IMR-90 (cell line): Measurements from ENCODE around the gene TNS1. TPM values are rescaled to one million over a fixed set of nuclear protein-coding genes. Genes with fewer than 3 reads are reported as not detected.

Experiments used
- ATAC-seq: fragments of 200-7000 bp; cut with Tn5 transposase; 2 replicates; pipeline ENCODE4 v1.9.1; 2020; ENCODE audit warnings: low read depth, mild to moderate bottlenecking, moderate library complexity
- BruUV-seq: library from RNA; stranded (reverse); fragments of 400-500 nt; replicated peaks from 2 replicates; lab custom pipeline; 2021; lab: Mats Ljungman, UMichigan
- CTCF ChIA-PET: fragments of 300-600 bp; formaldehyde crosslinking; extraction: SDS; loops from one replicate; lab custom pipeline; 2021; ENCODE audit warnings: antibody characterized with exemption; lab: Yijun Ruan, JAX
- POLR2A ChIA-PET: fragments of 300-600 bp; sonication (Branson Sonifier 250); formaldehyde crosslinking; loops from one replicate; lab custom pipeline; 2022; ENCODE audit warnings: antibody characterized with exemption; ENCODE audit not compliant: unreplicated experiment; lab: Charles Lee
- DNase-seq: peaks from one replicate; pipeline ENCODE4 v3.0.0; 2013
- H2AFZ ChIP-seq: replicated peaks from 2 replicates; pipeline ENCODE3; 2013; ENCODE audit warnings: low read length, mild to moderate bottlenecking; ENCODE audit not compliant: poor library complexity
- H2AK5ac ChIP-seq: 2 replicates; pipeline ENCODE4 v1.6.1; 2013; ENCODE audit warnings: low read depth, low read length, inconsistent platforms
- H2AK9ac ChIP-seq: replicated peaks from 2 replicates; pipeline ENCODE3; 2013; ENCODE audit warnings: mild to moderate bottlenecking, low read depth, low read length, moderate library complexity; ENCODE audit not compliant: poor library complexity
- H2BK120ac ChIP-seq: 2 replicates; pipeline ENCODE4 v1.6.1; 2013; ENCODE audit warnings: low read depth, low read length, inconsistent platforms
- H2BK15ac ChIP-seq: 3 replicates; pipeline ENCODE4 v1.6.1; 2013; ENCODE audit warnings: low read depth, low read length, inconsistent platforms
- H2BK20ac ChIP-seq: 2 replicates; pipeline ENCODE4 v1.6.1; 2013; ENCODE audit warnings: low read depth, mild to moderate bottlenecking, inconsistent platforms, low read length, moderate library complexity
- H2BK5ac ChIP-seq: 2 replicates; pipeline ENCODE4 v1.6.1; 2013; ENCODE audit warnings: mild to moderate bottlenecking, low read depth, low read length, inconsistent platforms; ENCODE audit not compliant: poor library complexity, severe bottlenecking
- H3K14ac ChIP-seq: replicated peaks from 2 replicates; pipeline ENCODE4 v1.6.1; 2013; ENCODE audit warnings: low read depth, low read length, inconsistent platforms
- H3K18ac ChIP-seq: 2 replicates; pipeline ENCODE4 v1.6.1; 2013; ENCODE audit warnings: low read depth, low read length, control low read depth
- H3K23ac ChIP-seq: 2 replicates; pipeline ENCODE4 v1.6.1; 2013; ENCODE audit warnings: low read depth, low read length, inconsistent platforms
- H3K27ac ChIP-seq: 2 replicates; pipeline ENCODE4 v1.5.1; 2013; ENCODE audit warnings: mild to moderate bottlenecking, control low read depth, low read length; ENCODE audit not compliant: insufficient read depth
- H3K27me3 ChIP-seq: 2 replicates; pipeline ENCODE4 v1.6.1; 2013; ENCODE audit warnings: low read length; ENCODE audit not compliant: control insufficient read depth, insufficient read depth
- H3K36me3 ChIP-seq: 2 replicates; pipeline ENCODE4 v1.6.1; 2013; ENCODE audit warnings: low read length, mixed read lengths; ENCODE audit not compliant: control insufficient read depth, insufficient read depth
- H3K4ac ChIP-seq: 2 replicates; pipeline ENCODE4 v1.6.1; 2013; ENCODE audit warnings: low read depth, low read length, inconsistent platforms
- H3K4me1 ChIP-seq: 2 replicates; pipeline ENCODE4 v1.6.1; 2013; ENCODE audit warnings: low read length, mixed read lengths; ENCODE audit not compliant: control insufficient read depth, insufficient read depth
- H3K4me2 ChIP-seq: 2 replicates; pipeline ENCODE4 v1.6.1; 2013; ENCODE audit warnings: low read depth, mild to moderate bottlenecking, control low read depth, low read length, moderate library complexity
- H3K4me3 ChIP-seq: 2 replicates; pipeline ENCODE4 v1.5.1; 2013; ENCODE audit warnings: low read depth, mild to moderate bottlenecking, control low read depth, low read length, moderate library complexity; ENCODE audit not compliant: insufficient read depth
- H3K56ac ChIP-seq: 2 replicates; pipeline ENCODE4 v1.6.1; 2013; ENCODE audit warnings: low read length, inconsistent platforms; ENCODE audit not compliant: insufficient read depth; ENCODE audit errors: extremely low read depth
- H3K79me1 ChIP-seq, 2 experiments: 2 replicates each; pipeline ENCODE4 v1.6.1; 2013; ENCODE audit warnings: low read length in 2 of 2, inconsistent platforms in 1 of 2, low read depth in 1 of 2
- H3K9ac ChIP-seq: 2 replicates; pipeline ENCODE4 v1.6.1; 2013; ENCODE audit warnings: low read depth, low read length, control low read depth
- H3K9me1 ChIP-seq: 2 replicates; pipeline ENCODE4 v1.6.1; 2013; ENCODE audit warnings: low read length, inconsistent platforms; ENCODE audit not compliant: insufficient read depth
- H3K9me3 ChIP-seq: 2 replicates; pipeline ENCODE4 v1.6.1; 2013; ENCODE audit warnings: low read length; ENCODE audit not compliant: control insufficient read depth, insufficient read depth
- H4K20me1 ChIP-seq: 2 replicates; pipeline ENCODE4 v1.6.1; 2013; ENCODE audit warnings: low read length, inconsistent platforms; ENCODE audit not compliant: insufficient read depth
- H4K5ac ChIP-seq: 2 replicates; pipeline ENCODE4 v1.6.1; 2013; ENCODE audit warnings: mild to moderate bottlenecking, low read depth, low read length, control low read depth
- H4K8ac ChIP-seq, 2 experiments: 2 replicates each; pipeline ENCODE4 v1.6.1; 2013; ENCODE audit warnings: low read depth in 2 of 2, low read length in 2 of 2, control low read depth in 1 of 2, inconsistent platforms in 1 of 2
- H4K91ac ChIP-seq: 2 replicates; pipeline ENCODE4 v1.6.1; 2013; ENCODE audit warnings: low read depth, low read length, inconsistent platforms; ENCODE audit not compliant: insufficient read depth
- CEBPB ChIP-seq: IDR thresholded peaks from 2 replicates; pipeline ENCODE4 v1.6.1; 2012; ENCODE audit warnings: low read depth, low read length, improper control_type of control experiment
- CTCF ChIP-seq: conservative IDR thresholded peaks from 2 replicates; pipeline ENCODE4 v1.5.1; 2012; ENCODE audit warnings: mild to moderate bottlenecking, low read depth, low read length, improper control_type of control experiment
- MAFK ChIP-seq: IDR thresholded peaks from 2 replicates; pipeline ENCODE4 v1.6.1; 2012; ENCODE audit warnings: low read depth, low read length, improper control_type of control experiment
- RAD21 ChIP-seq: IDR thresholded peaks from 2 replicates; pipeline ENCODE4 v1.6.1; 2012; ENCODE audit warnings: low read length, improper control_type of control experiment
- RCOR1 ChIP-seq: IDR thresholded peaks from 2 replicates; pipeline ENCODE4 v1.6.1; 2012; ENCODE audit warnings: mild to moderate bottlenecking, low read length, improper control_type of control experiment; ENCODE audit not compliant: insufficient replicate concordance
- WGBS, 2 experiments: methylation state at CpG; one replicate each; pipeline versions ENCODE4 v1.1.5 to v1.1.7; 2013; ENCODE audit warnings: missing lambda C conversion rate in 2 of 2; ENCODE audit not compliant: insufficient read length in 1 of 2; ENCODE audit errors: extremely low coverage in 2 of 2; 5-methylcytosine and 5-hydroxymethylcytosine counted together
- dilution Hi-C: fragments of 300-500 bp; cut with HindIII; formaldehyde crosslinking; loops from one replicate; pipeline ENCODE4 v1.14.3; 2018; ENCODE audit warnings: low sequenced_read_pairs; ENCODE audit not compliant: unreplicated experiment
- in situ Hi-C: fragments of 300-500 bp; cut with MboI; formaldehyde crosslinking; loops from 3 replicates; pipeline ENCODE4 v1.14.3; 2019; ENCODE audit warnings: low sequenced_read_pairs, inconsistent platforms, mixed read lengths
- intact Hi-C: fragments of 100-400 bp; cut with micrococcal nuclease; formaldehyde crosslinking; loops from 2 replicates; pipeline ENCODE4 v1.10.0; 2022
- polyA plus RNA-seq, 3 experiments: library from polyadenylated mRNA; depleted of rRNA; stranded (reverse); fragments of >200 nt; gene quantifications; 2 replicates each; pipeline ENCODE4 v1.2.3, GENCODE V29; 2012; ENCODE audit warnings: low replicate concordance in 1 of 3
- total RNA-seq: library from RNA; depleted of rRNA; stranded (reverse); fragments of >200 nt; gene quantifications from 2 replicates; pipeline ENCODE4 v1.2.3, GENCODE V29; 2012
- TF ChIP-seq, protein P1 (sequence below): fragments of 150-350 bp; IDR thresholded peaks from 2 replicates; pipeline ENCODE4 v1.6.1; 2016; ENCODE audit warnings: low read depth, mild to moderate bottlenecking, low read length, moderate library complexity, borderline replicate concordance

TNS1 gene
- total and polyA plus RNA-seq, 2 of the 4 experiments (the other 2 are of a cell fraction) = 41.1 to 45.2 TPM

GRCh38 chr2:217983276-217984233 is 19.2 kb downstream of the TNS1 start:
- H4K5ac ChIP-seq = no peak overlapping the region
- no peak overlapping the region for H3K18ac ChIP-seq
- no peak overlapping the region for H2AK9ac ChIP-seq
- ChIA-PET CTCF (interaction anchor here (1.7 kb wide), 1 partner anchor 10 kb away, joined by 6 read pairs; no protein-coding TSS in a partner anchor), POLR2A (no interaction called here)
- peaks cover 10% of the 10 kb centered on the region; the same call in 1 of the 2 replicates for H3K9me1 ChIP-seq
- H2AK5ac ChIP-seq = no peak overlapping the region
- no peak overlapping the region for H3K14ac ChIP-seq
- H3K4me1 ChIP-seq = peaks cover 27% of the 10 kb centered on the region
- H2BK15ac ChIP-seq = no peak overlapping the region
- DNase-seq = no peak
- H3K23ac ChIP-seq = no peak overlapping the region
- no peak overlapping the region for H3K27ac ChIP-seq
- no peak overlapping the region for H3K4ac ChIP-seq
- no peak overlapping the region for H3K4me2 ChIP-seq
- H3K79me1 ChIP-seq = peaks cover 27 to 59% of the 10 kb centered on the region in 2 experiments
- intact Hi-C loops (no loop called here), in situ Hi-C loops (no loop called here), dilution Hi-C loops (no loop called here)
- H2BK5ac ChIP-seq = no peak overlapping the region
- no peak overlapping the region for H3K9ac ChIP-seq
- peaks cover 30% of the 10 kb centered on the region for H4K20me1 ChIP-seq
- no TSS peak for BruUV-seq
- no peak overlapping the region for H4K8ac ChIP-seq
- H3K36me3 ChIP-seq = peaks cover 24% of the 10 kb centered on the region
- H3K27me3 ChIP-seq = no peaks in the 10 kb centered on the region
- no peaks in the 10 kb centered on the region for H3K9me3 ChIP-seq
- H2BK20ac ChIP-seq = no peak overlapping the region
- TF ChIP-seq RCOR1 (no peak), CEBPB (no peak), CTCF (no peak), MAFK (no peak), RAD21 (no peak)
- TF ChIP-seq, protein P1, sequence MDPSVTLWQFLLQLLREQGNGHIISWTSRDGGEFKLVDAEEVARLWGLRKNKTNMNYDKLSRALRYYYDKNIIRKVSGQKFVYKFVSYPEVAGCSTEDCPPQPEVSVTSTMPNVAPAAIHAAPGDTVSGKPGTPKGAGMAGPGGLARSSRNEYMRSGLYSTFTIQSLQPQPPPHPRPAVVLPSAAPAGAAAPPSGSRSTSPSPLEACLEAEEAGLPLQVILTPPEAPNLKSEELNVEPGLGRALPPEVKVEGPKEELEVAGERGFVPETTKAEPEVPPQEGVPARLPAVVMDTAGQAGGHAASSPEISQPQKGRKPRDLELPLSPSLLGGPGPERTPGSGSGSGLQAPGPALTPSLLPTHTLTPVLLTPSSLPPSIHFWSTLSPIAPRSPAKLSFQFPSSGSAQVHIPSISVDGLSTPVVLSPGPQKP = no peak
- no peak for ATAC-seq
- H4K91ac ChIP-seq = no peak overlapping the region
- H2BK120ac ChIP-seq = no peak overlapping the region
- H2AFZ ChIP-seq = no peak overlapping the region
- 90% methylated on average over 7 of the region's 20 CpGs; no CpG with 5 or more reads in 1 of the 2 experiments for WGBS, 2 experiments
- no peak overlapping the region for H3K4me3 ChIP-seq
- H3K56ac ChIP-seq = no peak overlapping the region
